GM12875 (cell line): ENCODE results near the gene SLC26A5.

ENCODE experiments used
- H3K4me3 ChIP-seq: one replicate; pipeline ENCODE4 v1.5.1; 2011; ENCODE audit warnings: low read depth, low read length, control low read depth
- TF ChIP-seq, protein P1 (sequence below): IDR thresholded peaks from 2 replicates; pipeline ENCODE4 v1.5.1; 2011; ENCODE audit warnings: low read depth, mild to moderate bottlenecking, control low read depth, inconsistent platforms, low read length, moderate library complexity, borderline replicate concordance; ENCODE audit not compliant: insufficient read depth

Gene SLC26A5

DNA sequence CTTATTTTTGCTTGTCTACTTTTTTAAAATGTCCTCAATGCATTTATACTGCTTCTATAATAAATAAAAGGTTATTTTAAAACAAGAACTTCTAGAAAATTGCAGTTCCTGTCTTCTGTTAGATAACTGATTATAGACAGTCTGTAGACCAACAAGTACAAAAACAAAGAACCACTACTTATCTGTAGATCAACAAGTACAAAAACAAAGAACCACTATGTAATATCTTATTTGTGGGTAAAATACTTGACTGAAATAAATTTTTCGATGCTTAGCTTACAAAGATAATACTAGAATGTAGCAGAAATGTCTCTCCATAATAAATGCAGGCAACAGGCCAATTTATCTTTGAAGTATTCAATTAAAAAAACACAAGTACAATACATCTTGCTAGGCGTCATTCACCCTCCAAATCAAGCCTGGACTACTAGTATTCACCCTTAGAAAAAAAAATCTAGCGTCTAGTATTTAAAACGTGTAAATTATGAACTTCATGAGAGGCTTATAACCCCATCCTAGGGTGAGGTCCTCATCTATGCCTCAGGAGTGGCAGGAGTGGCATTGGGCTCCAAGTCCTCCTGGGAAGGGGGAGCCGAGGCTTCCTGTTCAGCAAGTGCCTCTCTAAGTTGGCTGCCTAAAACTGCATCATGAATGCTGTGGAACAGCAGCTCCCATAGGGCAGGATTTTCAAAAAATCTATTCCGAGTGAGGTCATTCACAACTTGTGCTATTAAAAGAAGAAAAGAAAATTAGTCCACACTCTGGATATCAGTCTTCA, 72.0 kb downstream of the SLC26A5 start:
- H3K4me3 ChIP-seq: no peak overlapping the region
- TF ChIP-seq, protein P1, sequence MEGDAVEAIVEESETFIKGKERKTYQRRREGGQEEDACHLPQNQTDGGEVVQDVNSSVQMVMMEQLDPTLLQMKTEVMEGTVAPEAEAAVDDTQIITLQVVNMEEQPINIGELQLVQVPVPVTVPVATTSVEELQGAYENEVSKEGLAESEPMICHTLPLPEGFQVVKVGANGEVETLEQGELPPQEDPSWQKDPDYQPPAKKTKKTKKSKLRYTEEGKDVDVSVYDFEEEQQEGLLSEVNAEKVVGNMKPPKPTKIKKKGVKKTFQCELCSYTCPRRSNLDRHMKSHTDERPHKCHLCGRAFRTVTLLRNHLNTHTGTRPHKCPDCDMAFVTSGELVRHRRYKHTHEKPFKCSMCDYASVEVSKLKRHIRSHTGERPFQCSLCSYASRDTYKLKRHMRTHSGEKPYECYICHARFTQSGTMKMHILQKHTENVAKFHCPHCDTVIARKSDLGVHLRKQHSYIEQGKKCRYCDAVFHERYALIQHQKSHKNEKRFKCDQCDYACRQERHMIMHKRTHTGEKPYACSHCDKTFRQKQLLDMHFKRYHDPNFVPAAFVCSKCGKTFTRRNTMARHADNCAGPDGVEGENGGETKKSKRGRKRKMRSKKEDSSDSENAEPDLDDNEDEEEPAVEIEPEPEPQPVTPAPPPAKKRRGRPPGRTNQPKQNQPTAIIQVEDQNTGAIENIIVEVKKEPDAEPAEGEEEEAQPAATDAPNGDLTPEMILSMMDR: no peak

GRCh38 chr7:103369432-103369831, 76.6 kb downstream of the SLC26A5 start:
- H3K4me3 ChIP-seq: no peak overlapping the region
- TF ChIP-seq, protein P1: no peak

GRCh38 chr7:103349805-103350204, 96.2 kb downstream of the SLC26A5 start:
- no peak overlapping the region for H3K4me3 ChIP-seq
- TF ChIP-seq, protein P1: no peak

DNA sequence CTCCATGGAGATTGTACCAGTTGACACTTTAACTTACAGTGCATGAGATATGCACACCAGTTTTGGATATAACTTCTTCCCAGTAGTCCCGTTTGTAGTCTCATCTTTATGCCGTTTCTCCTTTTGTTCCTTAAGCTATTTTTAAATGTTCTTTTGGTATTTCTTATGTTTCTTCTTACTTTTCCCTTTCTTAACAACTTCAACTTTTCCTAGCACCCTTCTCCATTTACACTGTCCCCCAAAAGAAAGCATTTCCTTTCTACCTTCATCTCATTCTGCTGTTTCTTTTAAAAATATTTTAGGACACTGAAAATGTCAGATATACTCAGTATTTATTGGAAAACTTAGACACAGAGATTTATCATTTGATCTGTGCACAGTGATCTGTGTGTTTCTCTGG, 97.0 kb downstream of the SLC26A5 start:
- no peak overlapping the region for H3K4me3 ChIP-seq
- TF ChIP-seq, protein P1: no peak

- TF ChIP-seq, protein P1: no peak
- H3K4me3 ChIP-seq: peak overlapping the region; percentile 94
Measured at GRCh38 chr7:103348452-103348851, 97.6 kb downstream of the SLC26A5 start.

GRCh38 chr7:103347507-103348267, 98.3 kb downstream of the SLC26A5 start, which contains the start of gene PSMC2:
TSS of gene PSMC2 (plus strand) at chr7:103347643. CDS start at chr7:103347712, 69 bp downstream.
- TF ChIP-seq, protein P1: no peak

More at GRCh38 chr7:103347507-103348267, 98.3 kb downstream of the SLC26A5 start, which contains the start of gene PSMC2:
- H3K4me3 ChIP-seq: peak within 1 kb of the TSS; percentile 94
